Activated CD4-positive, alpha-beta T cell treated with anti-CD3 and anti-CD28 coated beads, Interleukin-2, Interleukin-4, amounts not matched to agents 100 ng/mL and 50 ng/mL, durations not matched to agents 16 hours and 8 hours (primary cell): ENCODE data around the gene ALCAM.

Source experiments
- DNase-seq: peaks from one replicate; pipeline ENCODE4 v3.0.0-alpha.2; 2020; ENCODE audit warnings: low spot score

The ALCAM gene

DNA sequence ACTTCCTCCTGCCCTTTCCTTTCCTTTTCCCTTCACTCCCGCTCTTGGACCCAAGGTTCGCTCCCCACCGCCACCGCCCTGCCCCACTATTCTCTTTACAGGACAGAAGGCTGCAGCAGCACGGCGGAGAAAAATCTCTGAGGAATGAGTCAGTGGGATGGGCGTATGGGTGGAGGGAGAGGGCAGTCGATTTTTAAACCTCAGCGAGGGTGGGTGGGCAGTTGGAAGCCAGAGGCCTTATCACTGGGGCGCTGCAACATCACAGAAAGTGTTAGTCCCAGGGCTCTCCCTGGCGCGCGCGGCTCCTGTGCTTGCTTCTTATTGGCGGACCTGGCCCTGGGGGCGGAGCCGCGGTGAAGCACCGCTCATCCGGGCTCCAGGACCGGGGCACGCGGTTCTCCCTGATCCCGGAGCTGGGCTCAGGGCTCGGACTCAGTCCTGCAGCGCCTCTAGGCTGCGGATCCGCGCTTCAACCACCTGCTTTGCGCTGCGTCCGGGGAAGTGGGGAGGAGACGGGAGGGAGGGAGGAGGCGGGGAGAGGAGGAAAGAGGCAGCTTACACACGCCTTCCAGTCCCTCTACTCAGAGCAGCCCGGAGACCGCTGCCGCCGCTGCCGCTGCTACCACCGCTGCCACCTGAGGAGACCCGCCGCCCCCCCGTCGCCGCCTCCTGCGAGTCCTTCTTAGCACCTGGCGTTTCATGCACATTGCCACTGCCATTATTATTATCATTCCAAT, at the start of gene ALCAM:
Gene ALCAM, plus strand, starts transcription at position 584 of the 737 bp plus-strand sequence.
- peak; percentile 85 for DNase-seq

DNA sequence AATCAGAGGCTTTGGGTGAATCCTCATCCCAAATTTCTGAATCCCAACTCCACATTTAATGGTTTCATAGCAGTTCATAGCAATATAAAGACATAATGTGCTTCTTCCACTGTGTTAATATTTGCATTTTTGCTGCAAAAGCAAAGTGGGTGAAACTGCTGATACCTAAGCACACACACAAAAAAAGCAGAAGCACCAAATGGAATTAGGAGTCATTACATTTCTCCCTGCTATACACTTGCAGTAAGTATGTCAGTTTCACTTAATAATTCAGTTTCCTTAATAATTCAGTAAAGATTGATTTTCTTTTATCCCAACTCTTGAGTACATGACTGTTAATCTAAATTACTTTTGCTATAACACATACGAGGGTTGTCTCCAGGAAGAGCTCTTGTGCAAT, 48.9 kb upstream of the ALCAM start:
- no peak for DNase-seq

DNA sequence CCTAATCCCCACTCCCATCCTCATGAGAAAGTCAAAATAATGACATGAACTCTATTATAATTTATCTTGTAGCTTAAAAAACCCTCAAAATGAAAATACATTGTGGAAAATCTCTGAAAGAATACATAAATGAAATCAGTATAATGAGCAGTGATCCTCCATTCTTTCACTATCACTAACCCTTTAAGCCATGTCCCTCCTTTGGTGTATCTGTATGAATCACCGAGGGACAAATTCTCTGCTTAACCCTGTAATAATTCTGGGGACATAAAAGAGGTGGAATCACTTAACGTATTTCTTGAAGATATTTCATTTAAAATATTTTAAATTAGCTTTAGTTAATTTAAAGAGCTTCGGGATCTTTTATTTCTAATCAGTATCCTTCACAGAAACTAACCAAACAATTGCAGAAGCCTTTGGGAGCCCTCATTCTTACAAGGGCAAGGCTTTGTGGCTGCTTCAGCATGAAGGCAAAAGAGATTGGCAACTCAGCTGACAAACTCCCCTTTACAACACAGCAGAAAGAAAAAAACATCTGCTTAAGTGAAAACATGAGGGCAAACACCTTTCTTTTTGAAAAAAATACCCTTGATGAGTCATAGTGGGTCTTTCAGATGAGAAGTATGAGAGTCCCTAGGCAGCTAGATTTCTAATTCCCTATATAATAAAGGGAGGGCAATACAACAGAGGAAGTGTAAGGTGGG, 44.0 kb upstream of the ALCAM start:
- DNase-seq = peak; percentile 25

DNA sequence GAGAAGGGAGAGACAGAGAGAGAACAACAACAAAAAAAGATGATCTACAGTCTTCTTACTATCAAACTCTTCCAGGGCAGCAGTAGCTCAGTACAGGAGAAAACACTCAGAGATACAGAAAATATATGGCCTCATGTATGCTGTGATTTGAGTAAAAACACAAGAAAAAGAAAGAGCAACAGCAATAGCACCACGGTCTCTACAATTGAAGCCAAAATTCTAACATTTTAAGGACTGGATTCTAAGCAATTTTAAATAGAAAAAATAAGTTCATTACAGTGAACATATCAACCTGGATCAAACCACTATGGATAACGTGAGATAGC, 43.5 kb upstream of the ALCAM start:
- no peak for DNase-seq

DNA sequence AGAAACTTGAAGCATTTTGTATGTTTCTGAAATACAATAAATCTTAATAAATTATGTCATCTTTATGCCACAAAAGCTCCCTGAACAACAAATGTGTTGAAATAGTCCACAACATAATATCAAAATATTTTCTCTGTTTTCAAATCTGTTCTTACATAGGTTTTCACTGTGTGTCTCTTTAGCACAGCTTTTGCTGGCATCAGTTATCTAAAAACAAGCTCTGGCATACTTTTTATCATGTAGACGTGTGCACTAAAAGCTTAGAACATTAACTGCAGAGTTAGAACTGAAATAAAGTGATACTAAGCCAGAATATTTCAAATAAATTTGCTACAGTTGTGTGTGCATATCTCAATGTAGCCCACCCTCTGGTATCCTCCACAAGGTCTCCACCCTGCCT, 41.8 kb upstream of the ALCAM start:
- no peak for DNase-seq

DNA sequence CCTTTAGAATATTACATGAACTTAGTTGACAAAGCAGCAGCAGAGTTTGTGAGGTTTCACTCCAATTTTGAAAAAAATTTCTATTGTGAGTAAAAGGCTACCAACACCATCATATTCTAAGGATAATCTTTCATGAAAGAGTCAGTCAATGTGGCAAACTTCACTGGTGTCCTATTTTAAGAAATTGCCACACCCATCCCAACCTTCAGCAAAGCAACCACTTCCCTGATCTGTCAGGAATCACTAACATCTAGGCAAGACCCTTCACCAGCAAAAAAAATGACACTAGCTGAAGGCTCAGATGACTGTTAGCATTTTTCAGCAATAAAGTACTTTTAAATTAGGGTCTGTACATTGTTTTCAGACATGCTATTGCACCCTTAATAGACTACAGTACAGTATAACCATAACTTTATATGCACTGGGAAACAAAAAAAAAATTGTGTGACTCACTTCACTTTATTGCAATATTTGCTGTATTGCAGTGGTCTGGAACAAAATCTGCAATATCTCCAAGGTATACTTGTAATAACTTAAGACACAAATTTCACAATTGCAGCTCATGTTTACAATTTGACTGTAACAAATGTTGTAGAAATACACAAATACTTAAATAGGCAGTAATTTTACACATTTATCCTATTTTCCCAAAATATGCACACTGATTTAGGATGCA, 38.9 kb upstream of the ALCAM start:
- no peak for DNase-seq

DNA sequence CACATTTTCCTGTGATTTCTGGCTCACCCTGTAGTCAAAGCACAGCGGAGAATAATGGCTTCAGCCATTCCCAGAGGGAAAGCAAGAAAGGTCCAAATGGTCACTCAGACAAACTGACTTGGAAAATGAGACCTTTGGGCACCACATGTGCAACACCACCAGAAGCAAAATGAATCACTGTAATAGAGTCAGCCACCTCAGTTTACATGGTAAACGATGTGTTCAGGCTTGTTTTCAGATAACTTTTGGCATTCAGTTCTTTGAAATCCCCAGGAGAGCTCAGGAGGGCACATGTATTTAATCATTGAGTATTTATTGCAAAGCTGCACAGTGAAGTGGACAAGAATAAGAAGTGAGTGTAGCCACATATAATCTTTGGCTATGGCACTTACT, 38.4 kb upstream of the ALCAM start:
- DNase-seq = no peak

DNA sequence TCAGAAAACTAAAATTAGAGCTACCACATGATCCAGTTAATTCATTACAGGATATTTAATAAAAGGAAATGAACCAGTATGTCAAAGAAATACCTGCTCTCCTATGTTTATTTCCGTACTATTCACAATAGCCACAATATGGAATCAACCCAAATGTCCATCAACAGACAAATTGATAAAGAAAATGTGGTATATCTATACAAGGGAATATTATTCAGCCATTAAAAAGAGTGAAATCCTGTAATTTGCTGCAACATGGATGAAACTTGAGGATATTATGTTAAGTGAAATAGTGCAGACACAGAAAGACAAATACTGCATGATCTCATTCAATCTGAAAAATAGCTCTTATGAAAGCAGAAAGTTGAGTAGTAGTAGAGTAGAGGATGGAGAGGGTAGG, 33.7 kb upstream of the ALCAM start:
- DNase-seq = no peak

DNA sequence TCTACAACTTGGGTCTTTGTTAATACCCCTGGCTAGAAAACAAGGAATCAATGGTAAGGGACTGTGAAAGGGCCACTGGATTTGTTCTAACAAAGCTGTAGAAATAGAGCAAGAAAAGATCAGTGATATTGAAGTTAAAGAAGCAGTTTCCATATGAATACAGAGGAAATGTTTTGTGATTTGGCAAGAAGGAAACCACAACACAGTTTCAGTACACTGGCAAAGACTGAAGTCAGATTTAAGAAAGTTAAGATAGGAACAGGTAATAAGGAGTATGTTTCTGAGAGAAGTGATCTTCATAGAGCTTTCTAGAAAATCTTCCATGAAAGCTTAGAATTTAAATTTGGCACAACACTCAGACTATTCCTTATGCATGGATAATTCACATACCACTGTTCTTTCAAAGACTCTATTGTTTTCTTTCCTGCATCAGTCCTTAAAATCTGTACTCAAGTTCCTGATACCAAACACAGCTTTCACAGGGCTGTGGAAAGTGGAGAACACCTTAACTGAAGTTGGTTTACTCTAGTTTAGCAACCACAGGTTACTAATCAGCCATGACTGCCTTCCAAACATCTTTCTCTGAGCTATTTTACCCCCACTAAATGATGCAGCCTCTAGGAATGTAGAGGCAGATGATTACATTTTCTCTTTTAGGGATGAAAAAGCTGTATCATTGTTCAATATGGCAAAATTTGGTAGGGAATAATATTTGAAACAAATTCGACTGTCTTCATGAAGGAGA, 32.4 kb upstream of the ALCAM start:
- peak; percentile 34 for DNase-seq

DNA sequence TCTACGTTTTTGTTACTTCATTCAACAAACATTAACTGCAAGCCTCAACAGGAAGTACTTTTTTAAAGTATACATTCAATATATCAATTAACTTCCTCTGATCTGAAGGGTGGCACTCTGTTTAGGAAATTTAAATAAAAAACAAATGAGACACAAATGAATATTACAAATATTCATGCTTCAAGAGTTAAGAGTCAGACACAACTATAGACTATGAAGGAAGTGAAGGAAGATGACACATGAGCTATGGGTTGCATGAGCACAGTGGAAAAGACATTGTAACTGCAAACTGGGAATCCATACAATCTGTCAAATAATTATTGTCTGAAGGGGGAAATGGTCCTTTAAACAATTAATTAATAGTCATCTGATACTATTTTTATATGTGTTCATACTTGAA, 26.8 kb upstream of the ALCAM start:
- DNase-seq = no peak

DNA sequence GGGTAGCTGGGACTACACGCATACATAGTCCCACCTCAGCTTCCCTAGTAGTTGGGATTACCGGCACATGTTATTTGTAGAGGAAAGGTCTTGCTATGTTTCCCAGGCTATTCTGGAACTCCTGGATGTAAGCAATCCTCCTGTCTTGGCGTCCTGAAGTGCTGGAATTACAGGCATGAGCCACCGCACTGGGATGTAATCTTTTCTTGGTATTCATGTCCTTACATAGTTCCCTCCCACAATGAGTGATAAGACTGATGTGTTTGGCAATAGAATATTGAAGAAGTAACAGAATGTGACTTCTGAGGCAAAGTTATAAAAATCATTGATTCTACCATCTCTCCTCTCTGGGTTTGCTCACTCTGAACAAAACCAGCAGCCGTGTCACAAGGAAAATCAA, 22.7 kb upstream of the ALCAM start:
- DNase-seq = no peak

DNA sequence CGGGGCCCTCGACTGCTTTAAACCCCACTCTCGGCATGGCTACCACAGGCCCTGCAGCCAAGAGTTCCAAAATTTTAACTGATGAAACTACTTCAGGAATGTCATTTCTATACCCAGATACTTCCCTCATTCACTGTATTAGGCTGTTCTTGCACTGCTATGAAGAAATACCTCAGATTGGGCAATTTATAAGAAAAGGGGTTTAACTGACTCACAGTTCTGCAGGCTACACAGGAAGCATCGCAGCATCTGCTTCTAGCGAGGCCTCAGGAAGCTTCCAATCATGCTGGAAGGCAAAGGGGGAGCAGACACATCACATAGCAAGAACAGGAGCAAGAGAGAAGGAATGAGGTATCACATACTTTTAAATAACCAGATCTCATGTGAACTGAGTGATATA, 21.6 kb upstream of the ALCAM start:
- no peak for DNase-seq

DNA sequence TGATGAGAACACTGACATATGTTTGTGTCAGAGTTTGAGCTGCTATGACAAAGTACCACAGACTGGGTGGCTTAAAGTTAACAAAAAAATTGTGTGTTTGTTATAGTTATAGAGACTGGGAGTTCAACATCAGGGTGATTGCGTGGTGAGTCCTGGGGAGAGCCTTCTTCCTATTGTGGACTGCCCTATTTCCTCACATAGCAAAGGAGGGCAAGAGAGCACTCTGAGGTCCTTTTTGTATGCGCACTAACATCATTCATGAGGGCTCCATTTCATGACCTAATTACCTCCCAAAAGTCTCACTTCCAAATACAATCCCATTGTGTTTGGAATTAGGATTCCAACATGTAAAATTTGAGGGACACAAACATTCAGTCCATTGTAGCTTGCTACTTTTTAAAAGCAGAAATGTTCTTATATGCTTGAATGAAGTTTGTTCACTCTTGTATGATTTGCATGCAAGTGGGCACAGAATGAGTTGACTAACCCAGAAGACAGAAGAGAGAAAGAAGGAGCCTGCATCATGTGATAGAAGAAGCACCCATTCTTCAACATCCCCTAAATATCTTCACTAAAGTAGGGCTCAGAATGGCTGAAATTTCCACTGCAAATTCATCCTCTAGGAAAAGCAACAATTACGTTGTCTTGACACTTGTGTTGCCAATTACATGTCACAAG, 18.9 kb upstream of the ALCAM start:
- DNase-seq = no peak

DNA sequence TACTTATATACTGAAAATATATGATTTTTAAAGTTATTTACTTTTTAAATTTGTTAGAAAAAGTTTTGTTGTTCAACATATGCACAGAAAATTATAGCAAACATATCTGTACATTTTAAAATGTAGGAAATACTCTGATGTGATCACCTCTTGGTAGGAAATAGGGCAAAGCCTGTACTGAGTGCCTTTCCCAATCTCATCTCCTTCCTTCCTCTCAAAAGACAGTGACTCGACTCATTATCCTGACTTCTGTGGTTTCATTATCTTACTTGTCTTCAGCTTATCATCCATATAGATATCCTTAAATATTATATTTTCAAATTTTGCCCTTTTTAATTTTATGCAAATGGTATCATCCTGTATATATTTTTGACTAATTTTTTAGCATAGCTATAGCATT, 18.4 kb upstream of the ALCAM start:
- no peak for DNase-seq

DNA sequence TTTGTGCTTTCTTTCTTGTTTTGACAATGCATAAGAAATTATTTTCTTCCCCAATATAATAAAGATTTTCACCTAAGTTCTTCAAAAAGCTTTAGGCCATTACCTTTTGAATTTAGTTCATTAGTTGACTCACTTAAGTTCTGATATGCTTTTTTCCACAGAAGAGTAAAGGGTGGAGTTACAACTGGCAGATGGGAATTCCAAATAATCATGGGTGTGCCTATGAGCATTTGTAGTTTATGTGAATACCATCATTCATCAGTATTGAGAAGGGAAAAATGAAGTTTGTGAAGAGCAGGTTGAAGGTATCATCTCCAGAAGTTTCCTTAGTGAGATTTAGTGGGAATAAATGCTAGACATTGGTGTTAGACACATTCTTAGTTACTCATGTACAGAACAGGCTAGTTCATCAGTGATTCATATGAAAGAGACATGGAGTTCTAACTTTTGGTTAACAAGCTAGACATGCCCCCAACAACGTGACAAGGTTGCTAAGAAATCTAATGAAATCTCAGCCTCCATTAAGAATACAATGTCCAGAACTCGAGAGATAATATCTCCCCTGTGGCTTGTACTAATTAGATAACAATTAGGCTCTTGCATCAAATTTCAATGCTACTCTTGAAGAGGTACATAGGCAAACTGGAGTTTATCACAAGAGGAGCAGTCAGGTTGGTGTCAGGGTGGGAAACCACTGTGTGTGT, 16.9 kb upstream of the ALCAM start:
- DNase-seq = no peak

DNA sequence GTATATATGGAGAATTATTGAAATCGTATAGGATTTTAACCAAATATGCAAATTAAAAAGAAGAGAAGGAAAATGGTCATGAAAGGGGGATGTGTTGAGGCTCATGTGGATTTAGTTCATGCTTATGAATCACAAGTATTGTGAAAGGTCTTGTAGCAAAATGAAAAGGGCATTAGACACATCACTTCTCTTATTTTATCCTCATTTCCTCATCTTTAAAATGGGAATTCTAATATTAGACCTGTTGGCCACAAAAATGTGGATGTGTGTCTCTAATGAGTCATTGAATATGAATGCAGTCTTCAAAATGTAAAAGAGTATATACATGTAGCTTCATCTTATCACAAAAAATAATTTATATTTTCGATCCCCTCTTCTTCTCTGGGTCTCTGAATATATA, 14.9 kb upstream of the ALCAM start:
- no peak for DNase-seq

DNA sequence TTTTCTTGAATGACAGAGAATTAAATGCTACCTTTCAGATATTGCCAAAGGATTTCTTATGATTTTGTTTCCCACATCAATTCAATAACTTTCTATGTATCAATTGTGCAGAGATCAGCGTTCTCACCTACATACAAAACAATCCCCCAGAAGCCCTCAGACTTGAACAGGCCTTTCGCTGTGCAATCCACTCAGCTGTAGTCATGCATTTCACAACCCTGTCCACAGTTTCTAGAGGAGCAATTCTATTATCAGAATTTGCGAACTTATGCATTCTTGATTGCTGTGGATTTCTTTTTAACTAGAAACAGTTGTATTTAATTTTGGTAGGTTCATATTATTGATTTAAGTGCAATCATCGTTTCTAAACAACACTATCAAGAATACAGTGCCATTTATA, 13.7 kb upstream of the ALCAM start:
- DNase-seq = no peak

DNA sequence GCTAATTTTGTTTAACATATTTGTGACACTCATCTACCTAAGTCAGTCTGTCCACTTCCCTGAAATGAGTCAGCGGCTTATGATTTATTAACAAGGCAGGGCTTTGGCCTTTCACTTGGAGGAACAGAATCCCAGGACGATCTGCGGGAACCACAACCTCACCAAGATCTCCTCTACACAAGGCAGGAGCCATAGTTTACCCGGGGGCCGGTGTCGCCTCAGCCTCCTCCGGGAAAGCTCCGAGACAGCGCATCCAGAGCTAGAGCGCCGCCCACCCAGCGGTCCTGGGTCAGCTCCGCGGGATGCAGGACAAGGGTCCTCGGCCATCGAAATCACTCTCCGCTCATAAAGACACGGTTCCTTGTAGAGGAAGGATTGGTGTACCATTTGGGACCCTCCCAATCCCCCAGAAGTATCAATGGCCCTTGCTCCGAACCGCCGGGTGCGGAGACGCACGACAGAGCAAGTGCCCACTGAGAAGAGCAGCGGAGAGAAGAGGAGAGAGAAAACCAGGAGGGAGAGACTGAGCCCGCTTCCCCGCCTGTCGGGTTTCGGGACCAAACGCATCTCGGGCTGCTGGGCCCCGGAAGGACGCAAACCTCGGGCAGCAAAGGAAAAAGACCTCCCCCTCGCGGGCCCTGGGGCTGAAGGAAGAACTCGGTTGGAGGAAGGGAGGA, 13.1 kb upstream of the ALCAM start:
- no peak for DNase-seq

DNA sequence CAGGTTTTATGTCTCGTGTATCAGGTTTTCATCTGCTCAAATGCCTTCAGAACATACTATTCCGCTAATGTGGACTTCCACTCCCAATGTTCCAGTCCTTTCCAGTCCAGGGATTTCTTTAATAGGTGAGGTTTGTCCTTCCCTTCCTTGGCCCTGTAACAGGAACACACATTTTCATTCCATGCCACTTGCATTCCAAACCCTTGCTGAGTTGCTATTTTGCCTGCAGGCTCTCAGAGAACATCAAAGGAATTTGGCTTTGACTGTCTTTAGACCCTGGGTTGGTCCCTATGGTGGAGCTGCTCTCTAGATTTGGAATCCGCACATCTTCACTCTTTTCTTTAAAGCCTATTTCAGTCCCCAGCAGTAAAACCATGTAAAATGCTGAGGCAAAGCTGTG, 12.3 kb upstream of the ALCAM start:
- DNase-seq = no peak

DNA sequence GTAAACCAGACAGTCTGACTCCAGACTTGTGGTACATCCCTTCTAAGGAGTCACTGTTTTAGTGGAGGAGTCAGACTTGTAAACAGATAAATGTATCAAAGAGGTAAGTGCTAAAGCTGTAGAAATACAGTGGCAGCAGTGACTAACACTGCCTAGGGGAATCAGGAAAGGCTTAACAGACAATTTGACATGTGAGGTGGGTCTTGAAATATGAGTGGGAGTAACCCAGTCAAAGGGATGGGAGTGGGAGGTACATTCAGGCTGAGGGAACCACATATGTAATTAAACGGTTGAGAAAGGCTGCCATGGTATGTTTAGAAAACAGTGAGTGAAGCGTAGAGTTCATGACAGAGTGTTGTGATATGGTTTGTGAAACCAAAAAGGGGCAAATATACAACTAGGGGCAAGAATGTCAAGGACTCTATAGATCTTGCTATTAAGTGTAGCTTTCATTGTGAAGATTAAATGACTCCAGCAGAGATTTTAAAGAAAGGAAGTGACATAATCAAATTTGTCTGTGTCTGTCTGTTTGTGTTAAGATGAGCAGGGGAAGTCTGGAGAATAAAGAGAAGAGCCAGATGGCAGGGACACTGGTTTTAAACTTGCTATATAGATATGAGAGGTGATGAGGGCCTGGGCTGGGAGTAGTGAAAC, 11.2 kb upstream of the ALCAM start:
- DNase-seq = no peak

DNA sequence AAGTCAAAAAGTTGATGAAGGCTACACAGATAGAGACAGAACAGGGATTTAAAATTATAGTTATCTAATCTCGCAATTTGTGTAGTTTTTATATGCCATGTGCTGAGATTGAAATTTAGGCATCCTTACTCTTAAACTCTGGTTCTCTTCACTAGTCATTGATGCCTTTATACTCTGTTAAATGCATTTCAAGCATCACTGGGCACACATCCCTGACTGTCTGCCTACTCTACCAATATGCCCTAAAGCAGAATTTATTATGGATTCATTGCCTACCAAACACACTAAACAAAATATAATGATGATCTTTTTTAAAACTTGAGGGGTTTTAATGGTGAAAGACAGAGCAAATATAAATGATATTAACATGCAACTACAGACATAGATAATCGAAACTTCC, 10.3 kb upstream of the ALCAM start:
- DNase-seq = no peak
